GM18870 (cell line): ENCODE results near the gene ATP5F1D.
"Not testable (repeated sequence)": the region's sequence is repeated elsewhere in the genome, so short reads cannot be mapped to it uniquely, and the experiment has no call there.

Experiments used
- ATAC-seq: cut with Tn5 transposase; IDR thresholded peaks from one replicate; pipeline ENCODE4 v1.9.1; 2021; ENCODE audit warnings: moderate library complexity; ENCODE audit not compliant: unreplicated experiment

Gene ATP5F1D

GRCh38 chr19:1241417-1242095, at the start of gene ATP5F1D:
Gene ATP5F1D, plus strand, starts transcription at chr19:1241751. Its CDS starts 100 bp downstream, at chr19:1241851.
- no peak for ATAC-seq

GRCh38 chr19:1199531-1199930, 42.0 kb upstream of the ATP5F1D start:
- ATAC-seq: no peak

DNA sequence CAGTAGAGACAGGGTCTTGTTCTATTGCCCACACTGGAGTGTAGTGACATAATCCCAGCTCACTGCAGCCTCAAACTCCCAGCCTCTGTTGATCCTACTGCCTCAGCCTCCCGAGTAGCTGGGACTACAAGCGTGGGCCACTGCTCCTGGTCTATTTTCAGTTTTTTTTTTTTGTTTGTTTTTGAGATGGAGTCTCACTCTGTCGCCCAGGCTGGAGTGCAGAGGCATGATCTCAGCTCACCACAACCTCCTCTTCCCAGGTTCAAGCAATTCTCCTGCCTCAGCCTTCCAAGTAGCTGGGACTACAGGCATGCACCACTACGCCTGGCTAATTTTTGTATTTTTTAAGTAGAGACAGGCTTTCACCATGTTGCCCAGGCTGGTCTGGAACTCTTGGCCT, 40.9 kb upstream of the ATP5F1D start:
- ATAC-seq: not testable (repeated sequence)

GRCh38 chr19:1205114-1206099, 36.1 kb upstream of the ATP5F1D start, which contains the start of gene STK11:
Gene STK11, plus strand, starts transcription at chr19:1205778. Its CDS starts 1,136 bp downstream, at chr19:1206914.
- ATAC-seq: peak; percentile 68

DNA sequence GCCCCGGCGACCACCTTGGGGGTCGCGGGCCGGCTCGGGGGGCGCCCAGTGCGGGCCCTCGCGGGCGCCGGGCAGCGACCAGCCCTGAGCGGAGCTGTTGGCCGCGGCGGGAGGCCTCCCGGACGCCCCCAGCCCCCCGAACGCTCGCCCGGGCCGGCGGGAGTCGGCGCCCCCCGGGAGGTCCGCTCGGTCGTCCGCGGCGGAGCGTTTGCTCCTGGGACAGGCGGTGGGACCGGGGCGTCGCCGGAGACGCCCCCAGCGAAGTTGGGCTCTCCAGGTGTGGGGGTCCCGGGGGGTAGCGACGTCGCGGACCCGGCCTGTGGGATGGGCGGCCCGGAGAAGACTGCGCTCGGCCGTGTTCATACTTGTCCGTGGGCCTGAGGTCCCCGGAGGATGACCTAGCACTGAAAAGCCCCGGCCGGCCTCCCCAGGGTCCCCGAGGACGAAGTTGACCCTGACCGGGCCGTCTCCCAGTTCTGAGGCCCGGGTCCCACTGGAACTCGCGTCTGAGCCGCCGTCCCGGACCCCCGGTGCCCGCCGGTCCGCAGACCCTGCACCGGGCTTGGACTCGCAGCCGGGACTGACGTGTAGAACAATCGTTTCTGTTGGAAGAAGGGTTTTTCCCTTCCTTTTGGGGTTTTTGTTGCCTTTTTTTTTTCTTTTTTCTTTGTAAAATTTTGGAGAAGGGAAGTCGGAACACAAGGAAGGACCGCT, 35.2 kb upstream of the ATP5F1D start:
- ATAC-seq: no peak

DNA sequence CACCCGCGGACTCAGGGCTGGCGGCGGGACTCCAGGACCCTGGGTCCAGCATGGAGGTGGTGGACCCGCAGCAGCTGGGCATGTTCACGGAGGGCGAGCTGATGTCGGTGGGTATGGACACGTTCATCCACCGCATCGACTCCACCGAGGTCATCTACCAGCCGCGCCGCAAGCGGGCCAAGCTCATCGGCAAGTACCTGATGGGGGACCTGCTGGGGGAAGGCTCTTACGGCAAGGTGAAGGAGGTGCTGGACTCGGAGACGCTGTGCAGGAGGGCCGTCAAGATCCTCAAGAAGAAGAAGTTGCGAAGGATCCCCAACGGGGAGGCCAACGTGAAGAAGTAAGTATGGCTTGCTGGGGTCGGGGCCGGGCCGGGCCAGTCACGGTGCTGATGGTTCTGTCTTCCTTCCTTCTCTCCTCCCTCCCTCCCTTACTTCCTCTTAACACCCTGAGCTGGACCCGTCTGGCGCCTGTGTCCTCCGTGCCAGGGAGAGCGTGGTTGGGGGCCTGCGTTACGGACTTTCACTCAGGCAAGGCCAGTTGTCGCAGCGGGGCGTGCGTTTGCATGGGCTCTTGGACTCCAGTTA, 34.6 kb upstream of the ATP5F1D start:
- no peak for ATAC-seq

DNA sequence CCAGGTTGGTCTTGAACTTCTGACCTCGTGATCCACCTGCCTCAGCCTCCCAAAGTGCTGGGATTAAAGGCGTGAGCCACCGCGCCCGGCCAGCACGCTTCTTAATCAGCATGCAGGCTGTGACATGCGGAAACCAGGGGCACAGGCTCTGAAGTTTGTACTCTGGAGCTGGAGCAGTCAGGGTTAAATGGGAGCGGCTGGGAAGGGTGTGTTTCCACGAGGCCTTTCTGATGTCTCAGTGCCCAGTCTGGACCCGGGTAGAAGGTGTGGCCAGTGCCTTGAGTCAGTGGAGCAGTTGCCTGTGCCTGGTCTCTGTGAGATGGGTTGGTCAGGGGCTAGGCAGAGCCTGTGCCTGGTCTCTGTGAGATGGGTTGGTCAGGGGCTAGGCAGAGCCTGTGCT, 32.7 kb upstream of the ATP5F1D start:
- ATAC-seq: not testable (repeated sequence)

- no peak for ATAC-seq
Observed at GRCh38 chr19:1210227-1210538, 31.4 kb upstream of the ATP5F1D start.

- ATAC-seq: no peak
Observed at GRCh38 chr19:1211494-1212234, 29.9 kb upstream of the ATP5F1D start.

GRCh38 chr19:1213391-1214286, 27.9 kb upstream of the ATP5F1D start:
- no peak for ATAC-seq

- ATAC-seq: no peak
Observed at GRCh38 chr19:1214299-1214861, 27.2 kb upstream of the ATP5F1D start.

DNA sequence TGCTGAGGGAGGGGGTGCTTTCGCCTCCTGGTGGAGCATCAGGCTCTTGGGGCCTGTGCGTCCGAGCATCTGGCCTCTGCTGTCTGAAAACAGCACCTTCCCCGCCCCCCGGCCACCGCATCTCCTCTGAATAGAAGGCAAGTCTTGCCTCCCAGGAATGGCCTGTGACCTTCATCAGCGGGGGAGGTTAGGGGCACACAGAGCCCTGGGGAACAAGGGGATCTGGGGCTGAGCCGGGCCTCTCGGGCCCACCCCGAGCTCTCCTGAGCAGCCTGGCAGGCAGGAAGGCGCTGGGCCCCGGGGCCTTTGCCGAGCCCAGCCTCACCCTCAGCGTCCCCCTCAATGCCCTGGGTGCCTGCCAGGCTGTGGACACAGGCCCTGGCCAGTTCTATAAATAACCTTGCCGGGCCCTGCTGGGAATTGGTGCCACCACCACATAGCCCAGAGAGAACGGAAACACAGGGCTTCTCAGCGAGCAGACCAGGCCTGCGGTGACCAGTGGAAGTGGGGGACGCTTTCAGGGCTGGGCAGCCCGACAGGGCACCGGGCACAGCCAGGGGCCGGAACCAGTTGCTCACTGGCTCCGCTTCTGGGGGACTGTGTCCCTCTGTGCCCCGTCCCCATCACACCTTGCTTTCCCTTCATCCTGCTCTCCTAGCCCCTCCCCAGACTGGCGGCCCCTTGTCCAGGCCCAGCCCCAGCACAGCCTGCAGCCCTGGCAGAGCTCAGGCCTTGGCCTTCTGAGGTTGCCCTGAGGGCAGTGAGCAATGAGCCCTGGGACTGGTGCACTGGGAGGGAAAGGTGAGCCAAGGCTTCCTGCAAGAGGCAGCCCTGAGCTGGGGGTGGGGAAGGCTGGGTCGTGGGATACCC, 26.5 kb upstream of the ATP5F1D start:
- no peak for ATAC-seq

GRCh38 chr19:1216756-1217155, 24.8 kb upstream of the ATP5F1D start:
- no peak for ATAC-seq

DNA sequence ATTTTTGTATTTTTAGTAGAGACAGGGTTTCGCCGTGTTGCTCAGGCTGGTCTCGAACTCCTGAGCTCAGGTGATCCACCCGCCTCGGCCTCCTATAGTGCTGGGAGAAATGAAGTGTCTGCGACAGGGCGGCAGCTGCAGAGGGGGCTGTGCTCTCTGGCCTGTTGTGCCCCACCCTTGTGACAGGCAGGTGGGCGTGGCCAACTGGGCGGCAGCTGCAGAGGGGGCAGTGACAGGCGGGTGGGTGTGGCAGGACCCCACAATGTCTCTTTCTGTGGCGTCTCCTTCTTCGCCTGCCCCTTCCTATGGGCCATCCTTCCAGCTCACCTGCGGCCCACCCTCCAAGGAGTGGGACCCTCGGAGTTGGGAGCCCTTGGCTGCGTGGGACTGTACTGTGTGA, 24.2 kb upstream of the ATP5F1D start:
- ATAC-seq: no peak

GRCh38 chr19:1218751-1219567, 22.6 kb upstream of the ATP5F1D start:
- no peak for ATAC-seq

DNA sequence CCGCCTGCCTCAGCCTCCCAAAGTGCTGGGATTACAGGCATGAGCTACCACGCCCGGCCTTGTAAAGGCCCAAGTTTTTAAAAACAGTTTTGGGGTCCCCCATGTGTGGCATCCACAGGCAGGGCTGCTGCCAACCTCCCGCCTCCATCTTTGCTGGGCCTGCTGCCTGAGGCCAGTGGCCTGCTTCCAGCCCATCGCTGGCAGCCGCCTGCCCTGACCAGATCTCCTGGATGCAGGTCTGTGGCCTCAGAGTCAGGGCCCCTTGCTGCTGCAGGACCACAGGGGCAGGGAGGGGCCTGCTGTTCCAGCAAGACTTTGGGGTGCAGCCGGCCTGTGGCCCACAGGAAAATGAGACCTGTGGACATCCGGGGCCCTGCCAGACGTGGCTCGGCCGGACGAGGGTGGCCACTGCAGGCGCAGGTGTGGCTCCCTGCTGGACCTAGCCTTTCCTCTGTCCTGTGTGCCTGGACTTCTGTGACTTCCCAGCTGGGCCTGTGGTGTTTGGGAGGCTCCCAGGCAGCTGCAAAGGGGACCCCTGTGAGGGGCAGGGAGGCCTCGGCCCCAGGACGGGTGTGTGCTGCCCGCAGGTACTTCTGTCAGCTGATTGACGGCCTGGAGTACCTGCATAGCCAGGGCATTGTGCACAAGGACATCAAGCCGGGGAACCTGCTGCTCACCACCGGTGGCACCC, 21.6 kb upstream of the ATP5F1D start:
- no peak for ATAC-seq

DNA sequence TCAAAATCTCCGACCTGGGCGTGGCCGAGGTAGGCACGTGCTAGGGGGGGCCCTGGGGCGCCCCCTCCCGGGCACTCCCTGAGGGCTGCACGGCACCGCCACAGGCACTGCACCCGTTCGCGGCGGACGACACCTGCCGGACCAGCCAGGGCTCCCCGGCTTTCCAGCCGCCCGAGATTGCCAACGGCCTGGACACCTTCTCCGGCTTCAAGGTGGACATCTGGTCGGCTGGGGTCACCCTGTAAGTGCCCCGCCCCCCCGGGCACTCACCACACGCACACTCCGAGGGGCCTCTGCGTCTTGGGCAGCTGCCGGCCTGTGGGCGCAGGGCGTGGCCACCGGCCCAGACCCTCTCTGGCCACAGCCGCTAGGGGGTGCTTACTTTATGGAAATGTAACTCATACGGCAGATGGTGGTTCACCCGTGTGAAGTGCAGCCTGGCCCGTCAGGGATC, 21.0 kb upstream of the ATP5F1D start:
- ATAC-seq: no peak
